Gastroesophageal sphincter (tissue), 3 donors: Measurements from ENCODE around the gene KHDC1.

ENCODE experiments used
- CTCF ChIP-seq, 4 experiments: fragments of 200-600 bp in 2 of 4; fragments of 450-650 bp in 2 of 4; sonication (generic) in 1 of 4; IDR thresholded peaks; one replicate each; pipeline ENCODE4 v1.5.1; 2017 to 2019; ENCODE audit warnings: antibody characterized with exemption in 4 of 4, mild to moderate bottlenecking in 2 of 4, moderate library complexity in 2 of 4
- EP300 ChIP-seq: sonication (generic); formaldehyde crosslinking; IDR thresholded peaks from one replicate; pipeline ENCODE4 v1.6.1; 2017; ENCODE audit warnings: antibody characterized with exemption, mild to moderate bottlenecking
- POLR2A ChIP-seq, 2 donors: fragments of 450-650 bp; IDR thresholded peaks; one replicate each; pipeline ENCODE4 v1.6.1; 2017; ENCODE audit warnings: antibody characterized with exemption in 2 of 2, mild to moderate bottlenecking in 2 of 2, moderate library complexity in 1 of 2

GRCh38 chr6:73264446-73264845, 1.4 kb upstream of the KHDC1 start:
- TF ChIP-seq CTCF (IDR thresholded peaks at IDR 0.05) (no peak), EP300 (no peak), POLR2A (IDR thresholded peaks at IDR 0.05) (no peak)
